ENCODE data around the gene CD200R1L. TPM values are rescaled to one million over a fixed set of nuclear protein-coding genes. Genes with fewer than 3 reads are reported as not detected.

CD200R1L gene
- total and polyA plus RNA-seq, 2 experiments from 2014 or later = not detected

DNA sequence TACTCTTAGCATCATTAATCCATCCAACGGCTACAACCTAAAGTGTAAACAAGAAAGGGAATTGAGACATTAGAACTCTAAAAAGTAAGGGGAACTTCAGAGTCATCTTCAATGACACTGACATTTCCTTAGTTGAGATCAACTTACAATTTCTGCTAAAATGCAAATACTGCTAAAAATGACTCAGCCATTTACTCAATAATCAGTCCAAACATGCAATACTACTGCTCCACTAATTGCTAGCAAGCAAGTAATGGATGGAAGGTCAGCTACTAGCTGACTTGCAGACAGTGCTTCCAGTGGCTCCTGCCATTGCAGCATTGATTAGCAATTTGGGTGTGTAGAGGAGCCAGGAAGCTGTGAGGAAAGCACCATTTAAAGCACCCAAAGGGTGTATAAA lies 28.4 kb downstream of the CD200R1L start:
- TF ChIP-seq, protein P1, sequence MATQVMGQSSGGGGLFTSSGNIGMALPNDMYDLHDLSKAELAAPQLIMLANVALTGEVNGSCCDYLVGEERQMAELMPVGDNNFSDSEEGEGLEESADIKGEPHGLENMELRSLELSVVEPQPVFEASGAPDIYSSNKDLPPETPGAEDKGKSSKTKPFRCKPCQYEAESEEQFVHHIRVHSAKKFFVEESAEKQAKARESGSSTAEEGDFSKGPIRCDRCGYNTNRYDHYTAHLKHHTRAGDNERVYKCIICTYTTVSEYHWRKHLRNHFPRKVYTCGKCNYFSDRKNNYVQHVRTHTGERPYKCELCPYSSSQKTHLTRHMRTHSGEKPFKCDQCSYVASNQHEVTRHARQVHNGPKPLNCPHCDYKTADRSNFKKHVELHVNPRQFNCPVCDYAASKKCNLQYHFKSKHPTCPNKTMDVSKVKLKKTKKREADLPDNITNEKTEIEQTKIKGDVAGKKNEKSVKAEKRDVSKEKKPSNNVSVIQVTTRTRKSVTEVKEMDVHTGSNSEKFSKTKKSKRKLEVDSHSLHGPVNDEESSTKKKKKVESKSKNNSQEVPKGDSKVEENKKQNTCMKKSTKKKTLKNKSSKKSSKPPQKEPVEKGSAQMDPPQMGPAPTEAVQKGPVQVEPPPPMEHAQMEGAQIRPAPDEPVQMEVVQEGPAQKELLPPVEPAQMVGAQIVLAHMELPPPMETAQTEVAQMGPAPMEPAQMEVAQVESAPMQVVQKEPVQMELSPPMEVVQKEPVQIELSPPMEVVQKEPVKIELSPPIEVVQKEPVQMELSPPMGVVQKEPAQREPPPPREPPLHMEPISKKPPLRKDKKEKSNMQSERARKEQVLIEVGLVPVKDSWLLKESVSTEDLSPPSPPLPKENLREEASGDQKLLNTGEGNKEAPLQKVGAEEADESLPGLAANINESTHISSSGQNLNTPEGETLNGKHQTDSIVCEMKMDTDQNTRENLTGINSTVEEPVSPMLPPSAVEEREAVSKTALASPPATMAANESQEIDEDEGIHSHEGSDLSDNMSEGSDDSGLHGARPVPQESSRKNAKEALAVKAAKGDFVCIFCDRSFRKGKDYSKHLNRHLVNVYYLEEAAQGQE (IDR thresholded peaks at IDR 0.05; ENCODE audit: unreplicated experiment) = no peak
- TF ChIP-seq, protein P2, sequence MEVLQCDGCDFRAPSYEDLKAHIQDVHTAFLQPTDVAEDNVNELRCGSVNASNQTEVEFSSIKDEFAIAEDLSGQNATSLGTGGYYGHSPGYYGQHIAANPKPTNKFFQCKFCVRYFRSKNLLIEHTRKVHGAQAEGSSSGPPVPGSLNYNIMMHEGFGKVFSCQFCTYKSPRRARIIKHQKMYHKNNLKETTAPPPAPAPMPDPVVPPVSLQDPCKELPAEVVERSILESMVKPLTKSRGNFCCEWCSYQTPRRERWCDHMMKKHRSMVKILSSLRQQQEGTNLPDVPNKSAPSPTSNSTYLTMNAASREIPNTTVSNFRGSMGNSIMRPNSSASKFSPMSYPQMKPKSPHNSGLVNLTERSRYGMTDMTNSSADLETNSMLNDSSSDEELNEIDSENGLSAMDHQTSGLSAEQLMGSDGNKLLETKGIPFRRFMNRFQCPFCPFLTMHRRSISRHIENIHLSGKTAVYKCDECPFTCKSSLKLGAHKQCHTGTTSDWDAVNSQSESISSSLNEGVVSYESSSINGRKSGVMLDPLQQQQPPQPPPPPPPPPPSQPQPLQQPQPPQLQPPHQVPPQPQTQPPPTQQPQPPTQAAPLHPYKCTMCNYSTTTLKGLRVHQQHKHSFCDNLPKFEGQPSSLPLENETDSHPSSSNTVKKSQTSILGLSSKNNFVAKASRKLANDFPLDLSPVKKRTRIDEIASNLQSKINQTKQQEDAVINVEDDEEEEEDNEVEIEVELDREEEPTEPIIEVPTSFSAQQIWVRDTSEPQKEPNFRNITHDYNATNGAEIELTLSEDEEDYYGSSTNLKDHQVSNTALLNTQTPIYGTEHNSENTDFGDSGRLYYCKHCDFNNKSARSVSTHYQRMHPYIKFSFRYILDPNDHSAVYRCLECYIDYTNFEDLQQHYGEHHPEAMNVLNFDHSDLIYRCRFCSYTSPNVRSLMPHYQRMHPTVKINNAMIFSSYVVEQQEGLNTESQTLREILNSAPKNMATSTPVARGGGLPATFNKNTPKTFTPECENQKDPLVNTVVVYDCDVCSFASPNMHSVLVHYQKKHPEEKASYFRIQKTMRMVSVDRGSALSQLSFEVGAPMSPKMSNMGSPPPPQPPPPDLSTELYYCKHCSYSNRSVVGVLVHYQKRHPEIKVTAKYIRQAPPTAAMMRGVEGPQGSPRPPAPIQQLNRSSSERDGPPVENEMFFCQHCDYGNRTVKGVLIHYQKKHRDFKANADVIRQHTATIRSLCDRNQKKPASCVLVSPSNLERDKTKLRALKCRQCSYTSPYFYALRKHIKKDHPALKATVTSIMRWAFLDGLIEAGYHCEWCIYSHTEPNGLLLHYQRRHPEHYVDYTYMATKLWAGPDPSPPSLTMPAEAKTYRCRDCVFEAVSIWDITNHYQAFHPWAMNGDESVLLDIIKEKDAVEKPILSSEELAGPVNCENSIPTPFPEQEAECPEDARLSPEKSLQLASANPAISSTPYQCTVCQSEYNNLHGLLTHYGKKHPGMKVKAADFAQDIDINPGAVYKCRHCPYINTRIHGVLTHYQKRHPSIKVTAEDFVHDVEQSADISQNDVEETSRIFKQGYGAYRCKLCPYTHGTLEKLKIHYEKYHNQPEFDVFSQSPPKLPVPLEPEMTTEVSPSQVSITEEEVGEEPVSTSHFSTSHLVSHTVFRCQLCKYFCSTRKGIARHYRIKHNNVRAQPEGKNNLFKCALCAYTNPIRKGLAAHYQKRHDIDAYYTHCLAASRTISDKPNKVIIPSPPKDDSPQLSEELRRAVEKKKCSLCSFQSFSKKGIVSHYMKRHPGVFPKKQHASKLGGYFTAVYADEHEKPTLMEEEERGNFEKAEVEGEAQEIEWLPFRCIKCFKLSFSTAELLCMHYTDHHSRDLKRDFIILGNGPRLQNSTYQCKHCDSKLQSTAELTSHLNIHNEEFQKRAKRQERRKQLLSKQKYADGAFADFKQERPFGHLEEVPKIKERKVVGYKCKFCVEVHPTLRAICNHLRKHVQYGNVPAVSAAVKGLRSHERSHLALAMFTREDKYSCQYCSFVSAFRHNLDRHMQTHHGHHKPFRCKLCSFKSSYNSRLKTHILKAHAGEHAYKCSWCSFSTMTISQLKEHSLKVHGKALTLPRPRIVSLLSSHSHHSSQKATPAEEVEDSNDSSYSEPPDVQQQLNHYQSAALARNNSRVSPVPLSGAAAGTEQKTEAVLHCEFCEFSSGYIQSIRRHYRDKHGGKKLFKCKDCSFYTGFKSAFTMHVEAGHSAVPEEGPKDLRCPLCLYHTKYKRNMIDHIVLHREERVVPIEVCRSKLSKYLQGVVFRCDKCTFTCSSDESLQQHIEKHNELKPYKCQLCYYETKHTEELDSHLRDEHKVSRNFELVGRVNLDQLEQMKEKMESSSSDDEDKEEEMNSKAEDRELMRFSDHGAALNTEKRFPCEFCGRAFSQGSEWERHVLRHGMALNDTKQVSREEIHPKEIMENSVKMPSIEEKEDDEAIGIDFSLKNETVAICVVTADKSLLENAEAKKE (CRISPR knock-in tag; IDR thresholded peaks at IDR 0.05) = no peak
- TF ChIP-seq STAT1 (IDR thresholded peaks at IDR 0.05; ENCODE audit: unreplicated experiment) (no peak), CREB1 (CRISPR knock-in tag; IDR thresholded peaks at IDR 0.05; ENCODE audit: low read depth) (no peak), NANOG (IDR thresholded peaks at IDR 0.05; ENCODE audit: borderline replicate concordance) (no peak), ZNF331 (CRISPR knock-in tag; IDR thresholded peaks at IDR 0.05; ENCODE audit: low read depth) (no peak), EZH2phosphoT487 (IDR thresholded peaks at IDR 0.05; ENCODE audit: unreplicated experiment) (no peak), JUNB (IDR thresholded peaks at IDR 0.05; ENCODE audit: unreplicated experiment) (no peak), EZH2 (IDR thresholded peaks at IDR 0.05; ENCODE audit: low read depth, unreplicated experiment) (no peak), POLR2AphosphoS5 (IDR thresholded peaks at IDR 0.05; ENCODE audit: low read depth) (no peak), ZNF114 (CRISPR knock-in tag; IDR thresholded peaks at IDR 0.05) (no peak)
- TF ChIP-seq, protein P3, sequence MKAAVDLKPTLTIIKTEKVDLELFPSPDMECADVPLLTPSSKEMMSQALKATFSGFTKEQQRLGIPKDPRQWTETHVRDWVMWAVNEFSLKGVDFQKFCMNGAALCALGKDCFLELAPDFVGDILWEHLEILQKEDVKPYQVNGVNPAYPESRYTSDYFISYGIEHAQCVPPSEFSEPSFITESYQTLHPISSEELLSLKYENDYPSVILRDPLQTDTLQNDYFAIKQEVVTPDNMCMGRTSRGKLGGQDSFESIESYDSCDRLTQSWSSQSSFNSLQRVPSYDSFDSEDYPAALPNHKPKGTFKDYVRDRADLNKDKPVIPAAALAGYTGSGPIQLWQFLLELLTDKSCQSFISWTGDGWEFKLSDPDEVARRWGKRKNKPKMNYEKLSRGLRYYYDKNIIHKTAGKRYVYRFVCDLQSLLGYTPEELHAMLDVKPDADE (IDR thresholded peaks at IDR 0.05) = no peak
- TF ChIP-seq, protein P4, sequence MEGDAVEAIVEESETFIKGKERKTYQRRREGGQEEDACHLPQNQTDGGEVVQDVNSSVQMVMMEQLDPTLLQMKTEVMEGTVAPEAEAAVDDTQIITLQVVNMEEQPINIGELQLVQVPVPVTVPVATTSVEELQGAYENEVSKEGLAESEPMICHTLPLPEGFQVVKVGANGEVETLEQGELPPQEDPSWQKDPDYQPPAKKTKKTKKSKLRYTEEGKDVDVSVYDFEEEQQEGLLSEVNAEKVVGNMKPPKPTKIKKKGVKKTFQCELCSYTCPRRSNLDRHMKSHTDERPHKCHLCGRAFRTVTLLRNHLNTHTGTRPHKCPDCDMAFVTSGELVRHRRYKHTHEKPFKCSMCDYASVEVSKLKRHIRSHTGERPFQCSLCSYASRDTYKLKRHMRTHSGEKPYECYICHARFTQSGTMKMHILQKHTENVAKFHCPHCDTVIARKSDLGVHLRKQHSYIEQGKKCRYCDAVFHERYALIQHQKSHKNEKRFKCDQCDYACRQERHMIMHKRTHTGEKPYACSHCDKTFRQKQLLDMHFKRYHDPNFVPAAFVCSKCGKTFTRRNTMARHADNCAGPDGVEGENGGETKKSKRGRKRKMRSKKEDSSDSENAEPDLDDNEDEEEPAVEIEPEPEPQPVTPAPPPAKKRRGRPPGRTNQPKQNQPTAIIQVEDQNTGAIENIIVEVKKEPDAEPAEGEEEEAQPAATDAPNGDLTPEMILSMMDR (conservative IDR thresholded peaks at IDR 0.05; ENCODE audit: low read depth in 2 of 2) = no peak
- no peaks in the 10 kb centered on the region for H3K27me3 Mint-ChIP-seq (ENCODE audit: insufficient read depth, low read depth, poor library complexity)
- H3K4me2 ChIP-seq = no peak overlapping the region
- peaks cover 8% of the 10 kb centered on the region for H3K4me1 ChIP-seq (ENCODE audit: insufficient read depth)
- H3K36me3 ChIP-seq (ENCODE audit: insufficient read depth) = no peaks in the 10 kb centered on the region
- no peaks in the 10 kb centered on the region for H3K36me3 Mint-ChIP-seq (ENCODE audit: low read depth)
- H4K20me1 ChIP-seq (replicated peaks; ENCODE audit: insufficient read depth) = no peaks in the 10 kb centered on the region
- no peaks in the 10 kb centered on the region for H3K27me3 ChIP-seq (ENCODE audit: insufficient read depth)
- H3K79me2 ChIP-seq (replicated peaks; ENCODE audit: insufficient read depth) = no peaks in the 10 kb centered on the region
- no peak overlapping the region for H2AFZ ChIP-seq
- H3K27ac Mint-ChIP-seq = no peak overlapping the region
- H3K4me3 ChIP-seq = no peak overlapping the region
- no peaks in the 10 kb centered on the region for H3F3A ChIP-seq (replicated peaks; ENCODE audit: low read depth)
- peaks cover 9% of the 10 kb centered on the region for H3K4me1 Mint-ChIP-seq
- no peaks in the 10 kb centered on the region for H3K9me2 ChIP-seq (ENCODE audit: insufficient read depth)
- no peak overlapping the region for H3K4me3 Mint-ChIP-seq
- H3K27ac ChIP-seq (ENCODE audit: low read depth) = no peak overlapping the region
- peaks cover 4% of the 10 kb centered on the region; the same call in 1 of the 3 replicates for H3K9me3 Mint-ChIP-seq
- no peak for DNase-seq (ENCODE audit: low spot score)
- no peak for ATAC-seq
